HG03442 (cell line): ENCODE results near the gene TTC16.
A peak's percentile ranks its signal among the peaks of the same experiment; 100 is the strongest.

Source experiments
- ATAC-seq: cut with Tn5 transposase; IDR thresholded peaks from one replicate; pipeline ENCODE4 v1.9.1; 2021; ENCODE audit warnings: mild to moderate bottlenecking, moderate library complexity; ENCODE audit not compliant: unreplicated experiment

TTC16 gene, protein sequence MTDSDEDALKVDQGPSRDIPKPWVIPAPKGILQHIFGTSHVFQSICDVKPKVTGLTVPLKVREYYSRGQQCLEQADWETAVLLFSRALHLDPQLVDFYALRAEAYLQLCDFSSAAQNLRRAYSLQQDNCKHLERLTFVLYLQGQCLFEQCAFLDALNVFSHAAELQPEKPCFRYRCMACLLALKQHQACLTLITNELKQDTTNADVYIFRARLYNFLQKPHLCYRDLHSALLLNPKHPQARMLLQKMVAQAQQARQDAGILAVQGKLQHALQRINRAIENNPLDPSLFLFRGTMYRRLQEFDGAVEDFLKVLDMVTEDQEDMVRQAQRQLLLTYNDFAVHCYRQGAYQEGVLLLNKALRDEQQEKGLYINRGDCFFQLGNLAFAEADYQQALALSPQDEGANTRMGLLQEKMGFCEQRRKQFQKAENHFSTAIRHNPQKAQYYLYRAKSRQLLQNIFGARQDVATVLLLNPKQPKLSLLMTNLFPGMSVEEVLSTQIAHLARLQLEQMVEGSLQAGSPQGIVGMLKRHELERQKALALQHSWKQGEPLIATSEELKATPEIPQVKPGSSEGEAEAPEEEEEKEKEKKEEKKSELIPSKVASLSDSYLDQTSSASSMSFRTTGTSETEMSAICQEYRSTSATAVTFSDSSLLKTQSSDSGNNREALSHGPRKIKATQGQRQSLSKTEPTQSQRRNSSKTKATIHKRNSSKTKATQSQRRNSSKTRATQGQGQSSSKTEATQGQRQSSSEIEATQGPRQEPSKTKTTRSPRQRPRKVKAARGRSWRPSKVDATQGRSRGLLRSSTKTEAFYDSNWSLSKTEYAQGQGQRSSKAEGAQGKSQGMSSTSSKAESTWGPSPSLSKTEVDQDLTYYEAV

GRCh38 chr9:127715470-127716337 lies at the start of gene TTC16, which contains the start of gene PTRH1:
TSS of gene TTC16 (plus strand) at chr9:127716079. CDS start at chr9:127716146, 67 bp downstream.
TSS of gene PTRH1 (minus strand) at chr9:127715663. CDS start at chr9:127715639, 24 bp downstream.
- peak; percentile 90 for ATAC-seq

DNA sequence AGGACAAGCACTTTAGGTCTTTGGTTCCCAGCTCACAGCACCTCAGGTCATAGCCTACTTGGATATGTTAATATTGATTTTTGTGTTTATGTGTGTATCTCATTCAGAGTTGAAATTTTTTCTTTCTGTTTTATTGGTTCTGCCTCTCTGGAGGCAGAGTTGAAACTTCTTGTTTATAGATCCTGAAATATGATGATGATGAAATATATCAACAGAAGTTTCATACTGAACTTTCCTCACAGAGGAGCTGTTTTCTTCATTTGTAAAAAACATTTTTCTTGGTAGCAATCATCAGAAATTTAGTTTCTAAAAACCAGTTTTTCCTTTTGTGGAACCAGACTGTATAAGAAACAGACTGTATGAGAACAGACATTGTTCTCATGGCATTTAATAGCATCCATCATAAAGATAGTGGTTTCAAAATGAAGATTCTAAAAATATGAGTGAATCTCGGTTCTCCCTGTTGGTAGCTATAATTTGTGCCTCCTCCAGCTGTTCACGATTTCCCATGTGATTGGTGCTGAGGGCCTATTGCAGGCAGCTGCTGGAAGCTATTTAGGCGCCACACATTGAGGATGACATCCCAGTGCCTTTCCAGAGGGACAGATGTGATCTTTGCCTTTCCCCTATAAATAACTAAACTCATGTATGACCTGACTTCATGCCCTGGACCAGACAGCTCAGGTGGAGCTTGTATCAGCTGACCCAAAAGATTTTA lies 48.6 kb upstream of the TTC16 start:
- no peak for ATAC-seq

DNA sequence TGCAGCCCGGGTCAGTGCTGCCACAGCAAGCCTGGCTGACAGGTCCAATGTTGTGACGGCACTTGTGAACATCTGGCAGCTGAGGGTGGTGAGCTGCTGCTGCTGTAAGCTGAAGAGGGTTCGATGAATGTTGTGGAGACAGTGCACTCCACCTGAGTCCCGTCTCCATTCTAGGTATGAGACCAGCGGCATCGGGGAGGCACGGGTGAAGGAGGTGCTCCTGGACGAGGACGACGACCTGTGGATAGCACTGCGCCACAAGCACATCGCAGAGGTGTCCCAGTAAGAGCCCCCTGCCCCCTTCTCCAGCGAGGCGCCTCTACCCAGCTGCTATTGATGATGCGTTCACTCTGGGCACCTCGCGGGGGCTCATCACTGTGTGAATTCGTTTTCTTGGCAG lies 48.0 kb upstream of the TTC16 start:
- ATAC-seq, result no peak

DNA sequence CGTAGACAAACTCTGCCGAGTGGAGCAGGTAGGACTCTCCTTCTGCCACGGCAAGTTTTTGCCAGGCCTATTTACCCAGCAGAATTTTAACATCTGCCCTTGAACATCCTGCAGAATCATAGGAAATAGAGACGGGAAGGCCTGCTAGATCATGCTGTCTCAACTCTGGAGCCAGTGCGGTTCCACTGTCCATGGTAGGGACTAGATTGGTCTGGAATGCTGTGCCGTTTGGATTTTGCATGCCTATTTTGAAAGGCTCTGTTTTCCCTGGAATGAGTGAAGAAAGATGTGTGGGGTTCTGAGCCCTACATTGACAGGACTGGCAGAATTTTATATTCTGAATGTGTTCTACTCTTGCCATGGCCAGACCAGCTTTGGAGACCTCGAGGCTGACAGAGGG lies 42.6 kb upstream of the TTC16 start:
- ATAC-seq, result no peak

DNA sequence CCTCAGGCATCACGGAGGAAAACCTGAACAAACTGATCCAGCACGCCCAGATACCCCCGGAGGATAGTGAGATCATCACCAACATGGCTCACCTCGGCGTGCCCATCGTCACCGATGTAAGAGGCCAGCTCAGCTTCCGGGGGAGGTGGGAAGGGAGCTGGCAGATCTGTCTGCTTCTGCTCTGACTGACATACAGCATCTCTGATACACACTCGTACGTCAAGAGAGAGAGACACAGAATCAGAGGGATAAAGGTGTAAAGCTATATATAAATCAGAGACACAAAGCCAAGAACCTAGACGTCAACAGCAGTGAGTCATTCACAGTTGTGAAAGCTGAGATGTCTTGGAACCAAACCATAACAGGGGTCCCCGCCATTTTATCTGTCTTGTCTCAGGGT lies 39.2 kb upstream of the TTC16 start:
- ATAC-seq, result no peak

GRCh38 chr9:127679506-127679905 lies 36.4 kb upstream of the TTC16 start:
- ATAC-seq, result no peak

GRCh38 chr9:127680226-127680625 lies 35.7 kb upstream of the TTC16 start:
- no peak for ATAC-seq

GRCh38 chr9:127680846-127681245 lies 35.0 kb upstream of the TTC16 start:
- ATAC-seq, result no peak

- no peak for ATAC-seq
These were observed 33.3 kb upstream of the TTC16 start for GRCh38 chr9:127682351-127683136.

- ATAC-seq, result no peak
These were observed 32.2 kb upstream of the TTC16 start for GRCh38 chr9:127683723-127684122.

- ATAC-seq, result no peak
These were observed 31.3 kb upstream of the TTC16 start for GRCh38 chr9:127684576-127684975.

DNA sequence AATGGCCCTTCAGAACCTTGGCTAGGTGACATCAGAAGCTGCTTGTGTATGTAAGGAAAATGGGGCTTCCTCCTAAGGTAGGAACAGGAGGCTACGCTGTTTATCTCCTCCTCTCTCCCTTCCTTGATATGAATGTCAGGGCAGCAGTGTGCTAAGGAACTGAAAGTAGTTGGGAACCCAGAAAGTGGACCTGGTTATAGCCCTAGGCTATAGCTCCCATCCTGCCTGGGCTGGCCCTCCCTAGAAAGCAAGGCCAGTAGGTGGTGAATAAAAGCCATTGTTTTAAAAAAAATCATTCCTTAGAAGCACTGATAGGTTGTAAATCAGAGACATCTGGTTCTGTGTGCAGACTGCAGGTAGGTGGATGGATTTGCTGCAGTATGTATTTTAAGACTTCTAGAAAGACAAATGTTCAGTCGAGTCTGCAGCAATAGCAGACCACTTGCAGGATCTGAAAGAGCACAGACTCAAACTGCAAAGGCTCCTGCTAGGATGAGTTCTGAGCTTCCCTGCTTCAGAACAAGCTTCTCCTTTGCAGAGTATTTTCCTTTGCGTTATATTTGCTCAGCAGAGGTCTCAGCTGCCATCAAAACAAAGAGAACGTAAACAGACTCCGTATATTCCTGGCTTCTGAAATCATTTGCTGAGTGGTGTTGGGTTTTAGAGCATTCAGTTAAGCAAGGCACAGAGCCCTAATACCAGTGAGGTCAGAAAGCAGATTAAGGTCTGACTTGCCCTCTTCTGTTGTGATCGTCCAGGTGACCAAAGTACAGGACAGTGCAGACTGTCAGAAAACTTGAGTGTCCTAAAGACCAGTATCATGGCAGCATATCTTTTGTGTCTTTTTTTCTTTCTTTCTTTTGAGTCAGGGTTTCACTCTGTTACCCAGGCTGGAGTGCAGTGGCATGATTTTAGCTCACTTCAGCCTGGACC lies 29.2 kb upstream of the TTC16 start:
- ATAC-seq, result no peak

- ATAC-seq, result no peak
These were observed 26.4 kb upstream of the TTC16 start for GRCh38 chr9:127689329-127690000.

GRCh38 chr9:127690735-127691134 lies 25.1 kb upstream of the TTC16 start:
- ATAC-seq, result no peak

- no peak for ATAC-seq
These were observed 23.8 kb upstream of the TTC16 start for GRCh38 chr9:127692071-127692470.

DNA sequence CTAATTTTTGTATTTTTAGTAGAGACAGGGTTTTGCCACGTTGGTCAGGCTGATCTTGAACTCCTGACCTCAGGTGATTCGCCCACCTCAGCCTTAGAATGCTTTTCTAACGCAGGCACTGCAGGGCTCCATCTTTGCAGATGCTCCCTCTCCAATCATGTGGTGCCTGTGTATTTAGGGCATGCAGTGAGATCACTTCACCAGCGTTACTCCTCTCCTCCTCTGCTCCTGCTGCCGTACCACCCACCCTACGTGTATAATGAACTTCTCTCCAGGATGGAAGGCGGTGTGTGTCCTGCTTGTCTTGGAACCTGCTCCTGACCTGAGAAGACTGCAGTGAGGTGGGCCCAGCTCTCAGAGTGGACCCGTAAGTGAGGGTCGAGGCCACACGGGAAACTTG lies 22.7 kb upstream of the TTC16 start:
- no peak for ATAC-seq

- ATAC-seq, result no peak
These were observed 22.2 kb upstream of the TTC16 start for GRCh38 chr9:127693697-127694096.
